ENCODE data around the gene CACNG4.

CACNG4 gene

DNA sequence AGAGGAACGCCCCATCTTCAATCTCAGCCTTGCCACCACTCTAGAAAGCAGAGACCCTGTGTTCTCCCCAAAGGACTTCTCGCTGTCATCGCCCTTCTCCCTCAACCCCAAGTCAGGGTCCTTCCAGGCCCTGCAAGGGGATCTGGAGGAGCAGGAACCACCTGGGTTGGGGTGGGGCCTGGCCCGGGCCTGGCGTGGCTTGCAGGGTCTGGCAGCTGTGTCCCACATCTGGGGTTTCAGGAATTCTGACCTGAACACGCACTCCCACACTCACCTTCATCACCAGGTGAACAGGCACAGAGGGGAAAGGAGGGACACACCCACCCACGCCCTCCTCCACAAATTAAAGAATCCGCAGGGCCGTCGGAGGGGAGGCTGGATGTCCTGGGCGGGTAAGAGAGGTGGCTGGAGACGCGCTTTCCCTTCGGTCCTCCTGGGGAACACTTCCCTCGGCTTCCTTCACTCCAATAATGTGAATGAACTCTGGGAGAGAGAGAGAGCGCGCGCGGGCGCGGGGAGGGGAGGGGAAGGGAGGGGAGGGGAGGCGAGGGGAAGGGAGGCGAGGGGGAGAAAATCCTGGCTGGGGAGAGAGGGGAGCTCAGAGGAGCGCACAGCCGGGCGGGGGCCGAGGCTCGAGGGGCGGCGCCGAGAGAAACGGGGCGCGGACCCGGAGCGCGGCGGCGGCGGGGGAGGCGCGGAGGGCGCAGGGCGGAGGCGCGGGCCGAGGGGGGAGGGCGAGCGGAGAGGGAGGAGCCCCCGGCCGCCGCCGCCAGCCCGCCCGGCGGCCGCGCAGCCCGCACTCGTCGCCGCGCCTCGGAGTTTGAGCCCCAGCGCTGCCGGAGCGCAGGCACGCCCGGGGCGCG lies at the start of gene CACNG4:
Gene CACNG4, plus strand, starts transcription at position 799 of the 863 bp plus-strand sequence. CDS start 205 bp downstream, outside the sequence.
- no peak for DNase-seq

GRCh38 chr17:66915204-66915611 lies 49.3 kb upstream of the CACNG4 start:
- no peak for DNase-seq

- DNase-seq, result no peak
Measured at GRCh38 chr17:66915792-66916191, 48.7 kb upstream of the CACNG4 start.

- DNase-seq, result no peak
Measured at GRCh38 chr17:66916946-66917345, 47.6 kb upstream of the CACNG4 start.

DNA sequence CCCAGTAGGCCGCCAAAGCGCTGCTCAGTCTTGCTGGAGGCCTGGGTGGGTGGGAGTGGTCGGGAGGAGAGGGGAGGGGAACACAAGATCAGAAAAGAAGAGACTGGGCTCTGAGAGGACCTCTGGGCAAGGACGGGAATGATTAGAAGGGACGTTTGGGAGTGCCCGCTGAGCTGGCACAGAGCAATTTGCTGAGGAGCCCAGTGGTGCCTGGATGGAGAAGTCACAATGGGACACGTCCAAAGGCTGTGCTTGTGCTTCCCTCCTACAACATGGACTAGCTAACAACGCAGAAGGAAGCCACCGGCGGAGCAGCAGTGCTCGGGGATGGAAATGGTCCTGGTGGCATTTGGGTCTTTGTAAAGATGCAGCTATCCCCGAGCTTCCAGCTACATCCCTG lies 45.6 kb upstream of the CACNG4 start:
- no peak for DNase-seq

- DNase-seq, result no peak
Measured at GRCh38 chr17:66920435-66920834, 44.1 kb upstream of the CACNG4 start.

GRCh38 chr17:66920950-66921349 lies 43.6 kb upstream of the CACNG4 start:
- DNase-seq, result no peak

DNA sequence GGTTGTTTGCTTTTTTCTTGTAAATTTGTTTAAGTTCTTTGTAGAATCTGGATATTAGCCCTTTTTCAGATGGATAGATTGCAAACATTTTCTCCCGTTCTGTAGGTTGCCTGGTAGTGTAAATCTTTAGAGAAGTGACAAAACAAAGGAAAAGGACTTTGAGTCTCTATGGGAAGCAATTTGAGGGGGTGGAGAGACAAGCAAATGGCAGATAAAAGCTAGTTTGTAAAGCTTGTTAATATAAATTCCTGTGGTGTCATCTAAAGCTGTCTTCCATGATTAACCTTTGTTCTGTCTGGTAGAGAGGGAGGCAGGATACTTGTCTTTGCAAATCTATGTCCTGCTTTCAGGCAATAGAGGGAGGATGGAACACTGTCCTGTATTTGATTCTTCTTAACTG lies 40.6 kb upstream of the CACNG4 start:
- no peak for DNase-seq

GRCh38 chr17:66925811-66926500 lies 38.6 kb upstream of the CACNG4 start:
- no peak for DNase-seq

DNA sequence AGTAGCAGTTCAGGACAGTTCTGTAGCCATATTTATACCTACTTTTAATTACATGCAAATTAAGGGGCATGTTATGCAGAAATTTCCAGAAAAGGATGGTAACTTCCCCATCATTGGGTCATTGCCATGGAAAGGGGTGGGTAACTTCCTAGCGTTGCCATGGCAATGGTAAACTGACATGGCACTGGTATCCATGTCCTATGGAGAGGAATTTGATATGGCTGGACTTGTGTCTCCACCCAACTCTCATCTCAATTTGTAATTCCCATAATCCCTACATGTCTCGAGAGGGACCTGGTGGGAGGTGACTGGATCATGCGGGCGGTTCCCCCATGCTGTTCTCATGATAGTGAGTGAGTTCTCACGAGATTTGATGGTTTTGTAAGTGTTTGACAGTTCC lies 35.6 kb upstream of the CACNG4 start:
- DNase-seq, result no peak

GRCh38 chr17:66929591-66929990 lies 34.9 kb upstream of the CACNG4 start:
- no peak for DNase-seq

DNA sequence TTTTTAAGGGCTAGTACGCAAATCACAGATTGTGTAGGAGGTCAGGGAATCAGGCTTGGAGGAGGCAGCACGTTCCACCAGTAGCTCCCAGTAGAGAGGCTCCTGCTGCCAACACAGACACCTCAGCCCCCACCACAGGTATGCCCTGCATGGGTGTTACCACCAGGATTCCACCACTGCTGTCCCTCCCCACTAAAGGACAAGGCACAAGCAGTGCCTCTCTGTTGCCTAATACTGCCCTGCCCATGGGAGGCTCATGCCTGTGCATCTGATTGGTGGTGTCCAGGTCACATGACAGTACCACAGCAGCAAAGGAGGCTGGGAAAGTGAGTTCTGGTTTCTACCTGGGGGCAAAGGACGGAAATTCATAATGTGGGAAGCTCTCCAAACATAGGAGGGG lies 33.6 kb upstream of the CACNG4 start:
- no peak for DNase-seq

GRCh38 chr17:66932311-66932710 lies 32.2 kb upstream of the CACNG4 start:
- no peak for DNase-seq

DNA sequence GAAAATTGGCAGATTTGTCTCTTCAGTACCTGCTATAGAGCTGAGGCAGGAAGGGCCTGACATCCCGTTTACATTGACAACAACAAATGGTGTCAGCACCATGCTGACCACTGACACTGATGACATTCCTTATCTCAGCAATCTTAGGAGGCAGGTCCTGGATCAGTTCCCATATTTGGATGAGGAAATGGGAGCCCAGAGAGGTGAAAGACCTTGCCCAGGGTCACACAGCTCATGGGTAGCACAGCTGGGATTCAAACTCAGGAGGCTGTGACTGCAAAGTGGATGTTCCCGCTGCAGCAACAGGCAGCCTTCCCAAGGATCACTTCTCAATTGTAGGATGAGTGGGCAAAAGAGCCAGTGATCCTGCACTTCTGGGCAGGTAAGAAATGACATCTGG lies 30.5 kb upstream of the CACNG4 start:
- no peak for DNase-seq

GRCh38 chr17:66935717-66936116 lies 28.8 kb upstream of the CACNG4 start:
- DNase-seq, result no peak

DNA sequence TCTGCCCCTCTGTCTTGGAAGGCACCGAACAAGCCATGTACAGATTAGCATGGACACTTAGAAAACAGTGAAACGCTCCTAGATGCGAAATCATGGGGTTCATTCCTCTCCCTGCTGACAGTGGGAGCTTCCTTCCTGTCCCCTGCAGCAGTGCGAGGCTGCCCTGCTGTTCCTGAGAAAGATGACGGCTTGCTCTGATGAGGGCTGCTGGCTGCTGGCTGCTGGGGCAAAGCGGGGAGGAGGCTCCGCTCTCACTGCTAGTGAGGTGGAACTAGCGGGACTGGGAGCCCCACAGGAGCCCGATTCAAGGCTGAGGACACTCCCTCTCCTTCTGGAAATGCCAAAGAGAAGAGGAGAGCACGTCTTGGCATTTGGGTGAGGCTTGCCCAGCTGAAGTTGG lies 25.9 kb upstream of the CACNG4 start:
- no peak for DNase-seq

DNA sequence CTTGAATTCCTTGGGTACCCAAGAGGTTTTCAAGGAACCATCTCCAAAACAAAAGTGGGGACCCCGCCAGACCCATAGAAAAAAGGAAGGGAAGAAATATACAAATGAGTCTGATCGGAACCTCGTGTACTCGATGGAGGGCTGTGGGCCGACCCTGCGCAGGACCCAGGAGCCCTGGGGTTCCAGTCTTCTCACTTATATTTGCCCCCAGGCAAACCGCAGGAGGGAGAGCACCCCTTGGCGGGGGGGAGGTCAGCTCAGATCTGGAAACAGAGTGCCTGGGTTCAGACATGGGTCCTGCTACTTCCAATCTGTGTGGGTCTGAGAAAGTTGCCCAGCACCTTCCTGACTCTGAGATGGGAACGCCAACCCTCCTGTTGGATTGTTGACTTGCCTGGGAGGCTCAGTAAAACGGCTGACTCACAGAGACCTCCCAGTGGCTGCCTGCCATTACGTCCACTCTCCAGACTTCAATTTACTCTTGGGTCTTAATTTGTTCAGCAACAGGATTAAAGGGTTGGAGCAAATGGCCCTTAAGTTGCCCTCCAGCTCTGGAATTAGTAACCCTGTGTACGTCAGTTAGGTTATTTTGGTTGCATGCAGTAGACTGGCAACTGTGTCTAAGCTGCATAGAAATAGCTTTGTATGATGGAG lies 24.9 kb upstream of the CACNG4 start:
- DNase-seq, result no peak

DNA sequence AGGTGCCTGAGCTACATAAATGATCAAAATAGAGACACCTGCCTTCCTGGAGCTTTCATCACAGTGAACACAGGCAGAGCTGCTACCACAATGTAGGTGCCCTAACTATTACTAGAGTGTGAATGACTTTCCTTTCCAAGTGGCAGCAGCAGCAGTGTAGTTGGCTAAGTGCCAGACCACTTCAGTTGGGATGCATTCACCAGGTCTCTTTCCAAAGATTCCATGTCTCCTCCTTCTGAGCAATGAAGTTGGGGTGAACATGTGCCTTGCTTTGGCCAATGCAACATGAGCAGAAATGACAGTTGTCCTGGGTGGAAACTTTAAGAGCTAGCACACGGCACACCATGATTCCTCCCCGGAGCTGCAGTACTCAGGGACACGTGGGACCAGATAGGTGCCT lies 23.3 kb upstream of the CACNG4 start:
- DNase-seq, result no peak

GRCh38 chr17:66941773-66942450 lies 22.6 kb upstream of the CACNG4 start:
- no peak for DNase-seq

GRCh38 chr17:66942451-66943264 lies 21.8 kb upstream of the CACNG4 start:
- no peak for DNase-seq

DNA sequence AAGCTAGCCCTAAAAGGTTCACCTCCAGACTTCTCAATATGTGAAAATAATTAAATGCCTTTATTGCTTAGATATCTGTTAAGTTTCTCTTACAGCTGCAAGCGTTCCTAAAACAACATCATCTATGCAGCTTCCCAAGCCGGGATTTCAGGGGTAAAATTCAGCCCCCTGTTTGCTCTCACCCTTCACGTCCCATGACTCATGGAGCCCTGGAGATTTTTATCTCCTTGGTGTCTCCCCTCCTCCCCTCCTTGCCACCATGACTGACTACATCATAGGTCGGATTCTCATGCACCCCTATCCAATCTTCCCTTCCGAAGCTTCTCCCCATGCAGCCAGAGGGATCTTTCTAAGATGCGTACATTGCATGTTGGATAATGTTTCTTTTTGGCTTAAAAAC lies 21.0 kb upstream of the CACNG4 start:
- no peak for DNase-seq

Data from activated CD4-positive, alpha-beta T cell treated with anti-CD3 and anti-CD28 coated beads for 4 hours (primary cell).